SU-DHL-6 (cell line): ENCODE results near the gene ASCL2.

Experiments used
- CTCF ChIP-seq: fragments of 200-600 bp; sonication (generic); IDR thresholded peaks from one replicate; pipeline ENCODE4 v1.5.1; 2017; ENCODE audit warnings: antibody characterized with exemption, mild to moderate bottlenecking, low read length, moderate library complexity; ENCODE audit not compliant: insufficient read depth, poor library complexity, severe bottlenecking
- EZH2phosphoT487 ChIP-seq: fragments of 200-600 bp; sonication (generic), shearing (Covaris generic); conservative IDR thresholded peaks from 2 replicates; pipeline ENCODE4 v1.6.1; 2018; ENCODE audit warnings: mild to moderate bottlenecking, antibody characterized with exemption, low read length, moderate library complexity, mixed read lengths

GRCh38 chr11:2318123-2318522 is 47.7 kb upstream of the ASCL2 start:
- TF ChIP-seq CTCF (no peak), EZH2phosphoT487 (no peak)
